BE2C (cell line): ENCODE results near the gene CYP4V2.

ENCODE experiments used
- DNase-seq: peaks from one replicate; pipeline ENCODE4 v3.0.0-alpha.2; 2020
- H3K27me3 ChIP-seq: fragments of 250-450 bp; sonication (Bioruptor Pico); 2 replicates; pipeline ENCODE4 v1.5.1; 2020; ENCODE audit warnings: mild to moderate bottlenecking
- H3K36me3 ChIP-seq: fragments of 250-450 bp; sonication (Bioruptor Pico); 2 replicates; pipeline ENCODE4 v1.5.1; 2020; ENCODE audit warnings: mild to moderate bottlenecking
- H3K4me1 ChIP-seq: fragments of 250-450 bp; sonication (Bioruptor Pico); 2 replicates; pipeline ENCODE4 v1.5.1; 2020
- H3K4me3 ChIP-seq: 2 replicates; pipeline ENCODE4 v1.5.1; 2011; ENCODE audit warnings: low read depth, low read length
- H3K9me3 ChIP-seq: fragments of 250-450 bp; sonication (Bioruptor Pico); 2 replicates; pipeline ENCODE4 v1.5.1; 2020
- TF ChIP-seq, protein P1 (sequence below): IDR thresholded peaks from 2 replicates; pipeline ENCODE4 v1.5.1; 2012; ENCODE audit warnings: mild to moderate bottlenecking, low read depth, low read length

CYP4V2 gene

GRCh38 chr4:186169945-186170802 lies 21.2 kb upstream of the CYP4V2 start:
- TF ChIP-seq, protein P1, sequence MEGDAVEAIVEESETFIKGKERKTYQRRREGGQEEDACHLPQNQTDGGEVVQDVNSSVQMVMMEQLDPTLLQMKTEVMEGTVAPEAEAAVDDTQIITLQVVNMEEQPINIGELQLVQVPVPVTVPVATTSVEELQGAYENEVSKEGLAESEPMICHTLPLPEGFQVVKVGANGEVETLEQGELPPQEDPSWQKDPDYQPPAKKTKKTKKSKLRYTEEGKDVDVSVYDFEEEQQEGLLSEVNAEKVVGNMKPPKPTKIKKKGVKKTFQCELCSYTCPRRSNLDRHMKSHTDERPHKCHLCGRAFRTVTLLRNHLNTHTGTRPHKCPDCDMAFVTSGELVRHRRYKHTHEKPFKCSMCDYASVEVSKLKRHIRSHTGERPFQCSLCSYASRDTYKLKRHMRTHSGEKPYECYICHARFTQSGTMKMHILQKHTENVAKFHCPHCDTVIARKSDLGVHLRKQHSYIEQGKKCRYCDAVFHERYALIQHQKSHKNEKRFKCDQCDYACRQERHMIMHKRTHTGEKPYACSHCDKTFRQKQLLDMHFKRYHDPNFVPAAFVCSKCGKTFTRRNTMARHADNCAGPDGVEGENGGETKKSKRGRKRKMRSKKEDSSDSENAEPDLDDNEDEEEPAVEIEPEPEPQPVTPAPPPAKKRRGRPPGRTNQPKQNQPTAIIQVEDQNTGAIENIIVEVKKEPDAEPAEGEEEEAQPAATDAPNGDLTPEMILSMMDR, result 0 out of 2 replicates have a peak, but pooled peaks have one; percentile 19
- DNase-seq, result no peak
- no peaks in the 10 kb centered on the region; the same call in 1 of the 2 replicates for H3K27me3 ChIP-seq
- H3K9me3 ChIP-seq, result no peaks in the 10 kb centered on the region
- no peaks in the 10 kb centered on the region for H3K4me1 ChIP-seq
- no peaks in the 10 kb centered on the region for H3K36me3 ChIP-seq
- H3K4me3 ChIP-seq, result no peak overlapping the region

- H3K36me3 ChIP-seq, result no peaks in the 10 kb centered on the region
- H3K27me3 ChIP-seq, result no peaks in the 10 kb centered on the region; the same call in 1 of the 2 replicates
- no peaks in the 10 kb centered on the region for H3K4me1 ChIP-seq
- DNase-seq, result no peak
- no peaks in the 10 kb centered on the region for H3K9me3 ChIP-seq
- no peak overlapping the region for H3K4me3 ChIP-seq
- TF ChIP-seq, protein P1, result no peak
Measured at GRCh38 chr4:186170966-186171365, 20.4 kb upstream of the CYP4V2 start.

GRCh38 chr4:186172546-186172945 lies 18.8 kb upstream of the CYP4V2 start:
- TF ChIP-seq, protein P1, result no peak
- Histone ChIP-seq H3K4me1 (no peaks in the 10 kb centered on the region), H3K4me3 (no peak overlapping the region), H3K27me3 (no peaks in the 10 kb centered on the region; the same call in 1 of the 2 replicates), H3K36me3 (no peaks in the 10 kb centered on the region), H3K9me3 (no peaks in the 10 kb centered on the region)
- no peak for DNase-seq

DNA sequence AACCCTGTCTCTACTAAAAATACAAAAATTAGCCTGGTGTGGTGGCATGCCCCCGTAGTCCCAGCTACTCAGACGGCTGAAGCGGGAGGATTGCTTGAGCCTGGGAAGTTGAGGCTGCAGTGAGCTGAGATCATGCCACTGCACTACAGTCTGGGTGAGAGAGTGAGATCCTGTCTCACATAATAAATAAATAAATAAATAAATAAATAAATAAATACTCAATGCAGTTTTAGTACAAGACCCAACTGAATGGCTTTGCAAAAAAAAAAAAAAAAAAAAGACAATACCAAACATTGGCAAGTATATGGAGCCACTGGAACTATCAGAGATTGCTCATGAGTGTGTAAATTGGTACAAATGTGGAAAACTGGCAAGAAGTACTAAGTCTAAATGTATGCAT lies 3.3 kb upstream of the CYP4V2 start:
- Histone ChIP-seq H3K9me3 (no peaks in the 10 kb centered on the region), H3K4me3 (no peak overlapping the region), H3K4me1 (no peaks in the 10 kb centered on the region), H3K36me3 (no peaks in the 10 kb centered on the region), H3K27me3 (peaks cover 38% of the 10 kb centered on the region)
- TF ChIP-seq, protein P1, result no peak
- no peak for DNase-seq

DNA sequence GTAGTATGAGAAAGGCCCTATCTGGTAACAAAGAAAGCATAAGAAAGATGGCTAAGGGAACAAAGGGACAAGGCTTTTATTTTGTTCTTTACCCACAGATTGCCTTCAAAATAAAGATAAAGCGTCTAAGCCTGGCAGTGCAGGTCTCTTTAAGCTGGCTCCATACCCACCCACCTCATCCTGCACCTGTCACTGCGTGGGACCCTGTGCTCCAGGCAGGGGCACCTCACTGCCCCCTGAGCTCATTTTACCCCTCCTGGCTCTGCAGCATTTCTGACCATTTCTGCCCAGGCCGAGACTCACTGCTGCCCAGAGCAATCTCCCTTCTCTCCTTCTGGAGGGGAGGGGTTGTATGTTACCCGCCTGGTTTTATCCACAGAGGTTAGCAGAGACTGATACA lies 1.7 kb upstream of the CYP4V2 start:
- no peak for DNase-seq
- TF ChIP-seq, protein P1, result no peak
- H3K27me3 ChIP-seq, result peaks cover 48% of the 10 kb centered on the region
- H3K36me3 ChIP-seq, result no peaks in the 10 kb centered on the region
- H3K4me1 ChIP-seq, result no peaks in the 10 kb centered on the region
- no peak overlapping the region for H3K4me3 ChIP-seq
- no peaks in the 10 kb centered on the region for H3K9me3 ChIP-seq

- Histone ChIP-seq H3K4me3 (peak overlapping the region; percentile 83), H3K9me3 (no peaks in the 10 kb centered on the region), H3K36me3 (no peaks in the 10 kb centered on the region), H3K4me1 (no peaks in the 10 kb centered on the region), H3K27me3 (peaks cover 48% of the 10 kb centered on the region)
- TF ChIP-seq, protein P1, result 0 out of 2 replicates have a peak, but pooled peaks have one; percentile 1
- DNase-seq, result peak; percentile 24
Measured at GRCh38 chr4:186190581-186191199, 677 bp upstream of the CYP4V2 start.
